GM18951 (cell line): Measurements from ENCODE around the gene BPIFB6.

Source experiments
- POLR2A ChIP-seq: IDR thresholded peaks from 4 replicates; pipeline ENCODE4 v1.6.1; 2011; ENCODE audit warnings: mild to moderate bottlenecking; ENCODE audit not compliant: insufficient read length, insufficient read depth; ENCODE audit errors: extremely low read depth
- in situ Hi-C: fragments of 300-500 bp; cut with MboI; formaldehyde crosslinking; loops from one replicate; pipeline ENCODE4 v1.12.0; 2022; ENCODE audit warnings: low sequenced_read_pairs, mixed read lengths, inconsistent platforms; ENCODE audit not compliant: unreplicated experiment

BPIFB6 gene, protein sequence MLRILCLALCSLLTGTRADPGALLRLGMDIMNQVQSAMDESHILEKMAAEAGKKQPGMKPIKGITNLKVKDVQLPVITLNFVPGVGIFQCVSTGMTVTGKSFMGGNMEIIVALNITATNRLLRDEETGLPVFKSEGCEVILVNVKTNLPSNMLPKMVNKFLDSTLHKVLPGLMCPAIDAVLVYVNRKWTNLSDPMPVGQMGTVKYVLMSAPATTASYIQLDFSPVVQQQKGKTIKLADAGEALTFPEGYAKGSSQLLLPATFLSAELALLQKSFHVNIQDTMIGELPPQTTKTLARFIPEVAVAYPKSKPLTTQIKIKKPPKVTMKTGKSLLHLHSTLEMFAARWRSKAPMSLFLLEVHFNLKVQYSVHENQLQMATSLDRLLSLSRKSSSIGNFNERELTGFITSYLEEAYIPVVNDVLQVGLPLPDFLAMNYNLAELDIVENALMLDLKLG

DNA sequence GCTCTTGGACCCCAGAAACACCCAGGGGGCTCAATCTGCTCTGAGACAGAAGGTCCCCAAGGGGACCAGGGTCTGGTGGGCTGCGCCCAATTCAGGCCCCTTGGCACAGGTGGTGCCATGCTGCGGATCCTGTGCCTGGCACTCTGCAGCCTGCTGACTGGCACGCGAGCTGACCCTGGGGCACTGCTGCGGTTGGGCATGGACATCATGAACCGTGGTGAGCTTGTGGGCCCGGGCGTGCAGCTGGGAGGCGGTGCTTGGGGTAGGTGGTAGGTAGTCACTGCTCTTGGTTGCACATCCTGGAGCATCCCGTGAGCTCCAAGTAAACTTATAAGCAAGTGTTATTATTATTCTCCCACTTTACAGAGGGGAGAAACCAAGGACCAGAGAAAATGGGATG is at the start of gene BPIFB6:
BPIFB6 (plus strand) TSS at position 118 of the 400 bp plus-strand sequence; CDS start at position 118, 0 bp downstream.
- in situ Hi-C loops, result no loop called here
- TF ChIP-seq POLR2A, result no peak

DNA sequence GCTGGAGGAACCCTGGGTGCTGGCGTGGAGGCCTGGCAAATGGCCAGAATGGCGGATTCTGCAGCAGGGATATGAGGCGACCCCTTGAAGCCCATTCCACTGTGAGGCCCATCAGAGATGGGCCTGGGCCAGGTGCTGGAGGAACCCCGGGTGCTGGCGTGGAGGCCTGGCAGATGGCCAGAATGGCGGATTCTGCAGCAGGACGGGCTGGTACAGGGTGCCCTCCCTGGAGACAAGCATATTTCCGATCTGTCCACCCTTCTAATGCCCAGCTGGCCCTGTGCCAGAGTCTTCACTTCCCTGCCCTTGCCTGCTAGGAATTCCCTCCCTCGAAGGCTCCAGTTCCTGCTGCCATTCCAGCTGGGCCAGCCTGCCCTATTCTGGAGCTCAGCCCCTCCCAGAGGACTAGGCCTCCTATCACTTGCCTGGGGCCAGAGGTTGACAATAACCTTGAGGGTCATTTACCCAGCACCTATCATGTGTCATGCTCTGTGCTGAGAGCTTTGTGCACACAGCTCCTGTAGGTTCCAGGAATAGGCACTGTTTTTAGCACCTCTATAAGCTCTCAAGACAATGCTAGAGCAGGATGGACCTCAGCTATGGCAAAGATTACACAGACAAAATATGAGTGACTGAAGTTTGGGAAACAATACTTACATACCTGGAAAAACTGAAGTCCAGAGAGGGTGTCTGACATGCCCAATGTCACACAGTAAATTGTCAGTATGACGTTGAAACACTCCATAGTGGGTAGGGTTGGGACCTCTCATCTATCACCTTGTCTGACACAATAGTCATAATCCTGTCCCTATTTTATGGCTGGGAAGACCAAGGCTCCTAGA is 48.6 kb upstream of the BPIFB6 start:
- no peak for TF ChIP-seq POLR2A
- in situ Hi-C loops, result no loop called here

DNA sequence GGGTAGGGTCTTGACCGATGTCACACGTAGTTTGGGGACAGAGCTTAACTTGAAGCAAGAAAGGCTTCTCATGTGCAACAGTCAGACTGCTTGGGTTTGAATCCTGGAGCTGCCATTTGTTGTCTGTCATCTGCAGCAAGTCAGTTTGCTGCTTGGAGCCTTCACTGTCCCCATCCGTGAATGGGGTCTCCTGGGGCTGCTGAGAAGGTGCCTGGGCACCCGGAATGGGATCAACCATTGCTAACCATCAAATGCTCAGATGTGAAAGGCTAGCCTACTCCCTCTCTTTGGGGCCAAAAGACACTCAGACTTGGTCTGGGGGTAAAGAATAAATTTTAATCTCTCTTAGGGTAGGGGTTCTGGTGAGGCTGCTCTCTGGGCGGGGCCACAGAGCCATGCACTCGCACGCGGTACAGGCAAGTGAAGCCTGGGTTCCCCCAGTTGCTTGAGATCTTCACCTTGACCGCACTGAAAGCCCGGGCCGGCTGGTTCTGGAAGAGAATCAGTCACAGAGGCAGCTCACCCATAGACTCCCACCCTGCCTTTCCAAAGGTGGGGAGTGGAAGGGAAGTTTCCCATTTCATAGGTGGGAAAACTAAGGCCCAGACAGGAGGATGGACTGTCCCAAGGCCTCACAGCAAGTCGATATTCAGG is 47.9 kb upstream of the BPIFB6 start:
- TF ChIP-seq POLR2A, result no peak
- in situ Hi-C loops, result no loop called here

DNA sequence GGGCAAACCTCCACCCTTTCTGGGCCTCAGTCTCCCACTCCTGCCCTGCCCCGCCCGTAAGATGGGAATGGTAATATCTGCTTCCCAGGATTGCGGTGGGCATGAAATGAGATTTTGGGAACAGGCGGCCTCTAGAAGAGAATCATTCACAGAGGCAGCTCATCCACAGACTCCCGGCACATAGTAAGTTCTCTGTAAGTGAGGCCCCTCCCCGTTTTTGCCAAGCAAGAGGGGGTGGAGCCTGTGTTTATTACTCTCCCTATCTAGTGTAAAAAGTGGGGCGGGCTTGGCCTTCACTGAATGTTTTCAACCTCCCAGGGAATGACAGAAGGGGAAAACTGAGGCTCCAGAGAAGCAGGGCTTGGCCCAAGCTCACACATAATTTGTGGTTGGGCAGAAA is 47.3 kb upstream of the BPIFB6 start:
- in situ Hi-C loops, result no loop called here
- no peak for TF ChIP-seq POLR2A

DNA sequence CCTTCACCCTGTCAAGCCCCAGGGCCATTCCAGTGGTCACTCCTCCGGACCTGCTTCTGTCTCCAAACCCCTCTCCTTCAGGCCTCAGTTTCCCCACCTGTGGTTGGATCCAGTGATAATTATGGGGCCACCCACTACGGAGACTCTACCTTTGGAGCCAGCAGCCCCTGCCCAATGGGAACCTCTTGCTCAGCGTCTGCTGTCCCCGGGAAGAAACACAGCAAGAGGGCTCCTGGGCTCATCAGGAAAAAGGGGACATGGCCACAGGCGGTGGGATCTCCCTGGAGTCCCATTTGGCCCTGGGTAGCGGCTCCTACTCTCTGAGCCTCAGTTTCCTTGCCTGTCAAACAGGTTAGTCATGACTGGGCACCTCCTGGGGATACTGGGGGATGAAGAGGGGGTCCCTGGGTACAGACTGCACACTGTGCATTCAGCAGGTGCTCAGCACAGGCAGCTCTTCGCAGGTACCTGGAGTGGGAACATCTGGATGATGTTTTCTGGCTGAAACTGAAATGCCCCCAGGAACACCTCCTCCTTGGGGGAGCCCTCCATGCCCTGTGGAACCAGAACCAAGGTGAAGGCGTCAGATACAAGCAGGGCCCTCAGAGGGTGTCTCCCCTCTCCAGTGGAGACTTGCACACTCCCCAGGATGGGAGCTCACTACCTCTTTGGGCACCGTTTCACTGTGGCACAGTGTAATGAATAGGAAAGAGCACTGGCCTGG is 46.7 kb upstream of the BPIFB6 start:
- no peak for TF ChIP-seq POLR2A
- in situ Hi-C loops, result no loop called here

DNA sequence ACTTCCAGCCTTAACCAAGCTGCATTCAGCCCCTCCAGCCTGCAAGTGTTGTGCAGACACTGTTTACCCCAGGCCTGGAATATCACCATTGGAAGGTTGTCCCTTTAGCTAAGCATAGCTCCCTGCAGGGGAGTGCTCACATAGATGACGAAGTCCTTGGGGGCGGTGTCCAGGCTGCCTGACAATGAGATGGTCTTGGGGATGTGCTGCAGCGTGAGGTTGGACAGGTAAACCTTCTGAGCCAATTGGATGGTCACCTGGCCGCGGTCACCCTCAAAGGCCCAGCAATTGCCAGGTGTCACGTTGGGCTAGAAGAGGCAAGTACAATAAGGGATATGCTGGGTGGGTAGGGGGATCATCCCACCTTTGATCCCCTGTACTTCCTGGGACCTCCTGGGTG is 45.9 kb upstream of the BPIFB6 start:
- no peak for TF ChIP-seq POLR2A
- in situ Hi-C loops, result no loop called here

DNA sequence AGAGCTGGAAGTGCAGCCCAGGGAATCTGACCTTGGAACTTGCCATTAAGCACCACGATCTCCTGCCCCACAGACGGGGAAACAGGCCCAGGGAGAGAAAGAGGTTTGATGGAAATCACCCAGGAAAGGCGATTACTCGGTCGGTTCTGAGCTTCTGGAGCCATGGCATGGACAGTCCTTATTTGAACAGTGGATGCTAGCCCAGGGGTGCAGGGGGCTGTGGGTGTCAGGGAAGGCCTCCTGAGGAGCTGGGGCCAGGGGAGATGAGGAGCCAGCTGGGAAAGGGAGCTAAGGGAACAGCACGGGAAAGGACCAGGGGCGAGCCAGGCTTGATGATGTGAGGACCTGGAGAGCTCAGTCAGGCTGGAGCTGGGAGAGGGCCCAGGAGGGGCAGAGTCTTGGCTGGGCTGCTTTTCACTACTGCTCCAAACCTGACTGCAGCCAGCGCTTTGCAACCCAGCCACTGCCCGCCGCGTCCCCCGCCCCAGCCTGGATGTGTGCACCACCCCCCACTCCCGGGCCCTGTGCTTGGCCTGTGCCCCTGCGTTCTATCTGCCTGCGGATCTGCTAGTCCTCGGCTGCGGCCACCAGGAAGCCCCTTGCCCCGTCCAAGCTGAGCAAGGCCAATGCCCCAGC is 45.0 kb upstream of the BPIFB6 start:
- in situ Hi-C loops, result no loop called here
- no peak for TF ChIP-seq POLR2A

DNA sequence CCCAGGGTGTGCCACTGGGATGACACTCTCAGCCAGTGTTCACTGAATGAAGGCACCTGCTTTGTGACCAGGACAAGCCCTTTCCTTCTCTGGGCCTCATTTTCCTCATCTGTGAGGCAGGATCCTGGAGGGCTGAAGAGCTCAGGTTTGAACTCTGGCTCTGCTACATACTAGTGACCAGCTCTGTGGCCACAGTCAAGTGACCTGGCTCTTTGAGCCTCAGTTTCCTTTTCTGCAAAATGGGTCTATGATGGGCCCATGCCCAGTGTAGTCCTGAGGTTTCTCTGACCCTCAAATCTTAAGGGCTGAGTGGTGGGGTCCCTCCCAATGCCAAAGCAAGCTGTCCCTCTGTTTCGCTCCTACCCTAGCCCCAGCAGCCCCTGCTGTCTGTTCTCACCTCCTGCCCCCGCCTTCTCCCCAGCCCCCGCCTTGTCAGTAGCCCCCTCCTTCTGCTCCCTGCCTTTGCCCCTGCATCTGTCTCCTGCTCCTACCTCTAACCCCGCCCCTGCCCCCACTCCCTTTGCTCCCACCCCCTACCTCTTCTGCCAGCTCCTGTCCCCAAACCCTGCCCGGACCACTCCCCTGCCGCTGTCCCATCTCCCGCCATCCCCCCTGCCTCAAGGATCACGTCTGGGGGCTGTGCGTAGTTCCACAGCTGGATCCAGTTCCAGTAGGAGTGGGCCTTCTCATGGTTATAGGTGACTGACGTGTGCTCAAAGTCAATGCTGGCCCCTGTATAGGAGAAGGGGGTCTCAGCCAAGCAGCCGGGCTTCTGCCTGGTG is 44.2 kb upstream of the BPIFB6 start:
- in situ Hi-C loops, result no loop called here
- no peak for TF ChIP-seq POLR2A

DNA sequence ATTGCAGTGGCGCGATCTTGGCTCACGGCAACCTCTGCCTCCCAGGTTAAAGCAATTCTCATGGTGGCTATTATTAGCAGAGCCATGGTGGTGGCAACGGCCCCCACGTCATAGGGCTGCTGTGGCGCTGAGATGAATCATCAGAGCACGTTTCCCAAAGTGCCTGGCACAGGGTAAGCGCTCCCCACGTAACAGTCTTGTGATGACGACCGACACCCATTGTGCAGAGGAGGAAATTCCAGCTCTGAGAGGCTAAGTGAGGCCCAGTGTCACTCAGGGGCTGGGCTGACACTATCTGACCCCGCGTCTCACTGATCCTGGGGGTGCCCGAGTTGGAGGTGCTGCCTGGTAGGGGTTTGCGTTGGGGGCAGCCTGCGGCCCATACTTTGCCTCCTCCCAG is 43.4 kb upstream of the BPIFB6 start:
- in situ Hi-C loops, result no loop called here
- no peak for TF ChIP-seq POLR2A

DNA sequence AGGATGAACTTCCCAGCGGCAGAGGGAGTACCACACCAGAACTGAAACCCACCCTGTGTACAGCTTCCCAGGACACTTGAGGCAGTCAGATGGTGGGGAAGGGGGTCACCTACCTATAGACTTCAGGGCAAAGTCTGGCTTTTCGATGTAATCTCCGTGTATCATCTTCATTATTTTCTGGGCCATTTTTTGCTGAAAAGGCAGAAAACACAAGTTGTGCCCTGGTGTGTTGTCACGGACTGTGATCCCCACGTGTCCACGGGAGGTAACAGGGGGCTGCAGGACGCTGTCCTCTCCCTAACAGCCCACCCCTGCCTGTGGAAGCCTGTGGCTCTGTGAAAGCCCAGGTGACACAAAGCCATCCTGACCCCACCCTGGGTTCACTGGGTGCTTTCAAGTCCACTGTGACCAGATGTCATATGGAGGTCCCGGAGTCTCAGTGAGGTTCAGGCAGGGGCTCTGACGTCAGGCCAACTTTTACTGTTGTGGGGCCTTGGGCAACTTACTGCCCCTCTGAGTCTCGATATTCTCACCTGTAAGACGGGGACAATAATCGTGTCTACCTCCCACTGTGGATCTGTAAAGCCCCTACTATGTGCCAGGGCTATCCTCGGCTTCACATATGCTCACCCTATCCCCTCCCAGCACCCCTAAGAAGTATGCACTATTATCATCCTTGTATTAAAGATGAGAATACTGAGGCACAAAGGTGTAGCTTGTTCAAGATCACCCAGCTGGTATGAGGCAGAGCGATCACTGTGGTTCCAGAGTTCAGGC is 41.8 kb upstream of the BPIFB6 start:
- in situ Hi-C loops, result no loop called here
- TF ChIP-seq POLR2A, result no peak

DNA sequence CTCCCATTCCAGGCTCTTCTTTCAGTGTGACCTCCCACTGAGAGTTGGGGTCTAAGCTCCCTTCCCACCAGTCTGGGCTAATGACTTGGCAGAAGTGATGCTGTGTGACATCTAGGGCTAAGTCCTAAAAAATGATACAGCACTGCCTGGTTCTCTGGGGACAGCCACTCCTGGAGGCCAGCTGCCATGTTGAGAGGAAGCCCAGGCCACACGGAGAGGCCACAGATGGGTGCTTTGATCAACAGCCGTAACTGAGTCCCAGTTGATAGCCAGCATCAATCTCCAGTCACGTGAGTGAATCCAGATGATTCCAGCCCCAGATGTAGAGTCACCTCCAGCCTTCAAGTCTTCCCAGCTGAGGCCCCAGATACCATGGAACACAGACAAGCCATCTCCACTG is 41.0 kb upstream of the BPIFB6 start:
- no peak for TF ChIP-seq POLR2A
- in situ Hi-C loops, result no loop called here
